Endothelial cell of umbilical vein (primary cell): ENCODE measurements around the gene CCDC34. TPM values are rescaled to one million over a fixed set of nuclear protein-coding genes. Genes with fewer than 3 reads are reported as not detected.

Experiments used
- BruUV-seq: library from RNA; stranded (reverse); fragments of 400-500 nt; replicated peaks from 2 replicates; lab custom pipeline; 2021; lab: Mats Ljungman, UMichigan
- CTCF ChIA-PET: fragments of 300-600, 350-600 bp; sonication (Branson Sonifier 250); formaldehyde crosslinking; loops from one replicate; lab custom pipeline; 2021; ENCODE audit warnings: antibody characterized with exemption, inconsistent platforms; lab: Charles Lee
- POLR2A ChIA-PET: fragments of 300-600, 350-600 bp; sonication (Branson Sonifier 250); formaldehyde crosslinking; loops from one replicate; lab custom pipeline; 2021; ENCODE audit warnings: antibody characterized with exemption, inconsistent platforms; lab: Charles Lee
- DNase-seq: peaks from one replicate; pipeline ENCODE4 v3.0.0-alpha.2; 2011; ENCODE audit warnings: low read depth, low spot score
- FAIRE-seq: peaks from 2 replicates; lab custom pipeline; 2011; peaks lifted over from hg19 to GRCh38; lab: Jason Lieb, UNC
- H2AFZ ChIP-seq: 2 replicates; pipeline ENCODE4 v1.6.0; 2012; ENCODE audit warnings: low read depth, low read length, control low read depth, inconsistent platforms
- H3K27ac ChIP-seq: 2 replicates; pipeline ENCODE4 v1.5.1; 2011; ENCODE audit warnings: low read depth, mild to moderate bottlenecking, control low read depth, low read length, moderate library complexity; ENCODE audit not compliant: insufficient read depth
- H3K27me3 ChIP-seq, 2 experiments: 2 replicates each; pipeline versions ENCODE4 v1.6.0 to v1.6.1; 2011; ENCODE audit warnings: low read length in 2 of 2, mixed read lengths in 1 of 2; ENCODE audit not compliant: control insufficient read depth in 2 of 2, insufficient read depth in 2 of 2
- H3K36me3 ChIP-seq, 2 experiments: 2 replicates in 1 of 2; 3 replicates in 1 of 2; pipeline ENCODE4 v1.5.1; 2011; ENCODE audit warnings: low read length in 2 of 2, mild to moderate bottlenecking in 1 of 2, moderate library complexity in 1 of 2; ENCODE audit not compliant: control insufficient read depth in 2 of 2, insufficient read depth in 2 of 2; ENCODE audit errors: extremely low read depth in 1 of 2
- H3K4me1 ChIP-seq: 3 replicates; pipeline ENCODE4 v1.5.1; 2011; ENCODE audit warnings: mild to moderate bottlenecking, low read length; ENCODE audit not compliant: control insufficient read depth, insufficient read depth; ENCODE audit errors: extremely low read depth
- H3K4me2 ChIP-seq: 2 replicates; pipeline ENCODE4 v1.6.1; 2011; ENCODE audit warnings: low read length, control low read depth, mixed read lengths; ENCODE audit not compliant: insufficient read depth
- H3K4me3 ChIP-seq, 3 experiments: fragments of 200-600 bp in 1 of 3; sonication (generic), shearing (Covaris generic) in 1 of 3; replicated peaks in 1 of 3; 2 replicates each; pipeline ENCODE4 v1.5.1; 2011 to 2016; ENCODE audit warnings: control low read depth in 3 of 3, low read length in 3 of 3, mild to moderate bottlenecking in 2 of 3, inconsistent platforms in 1 of 3, low read depth in 1 of 3, moderate library complexity in 1 of 3; ENCODE audit not compliant: insufficient read depth in 1 of 3
- H3K79me2 ChIP-seq: 2 replicates; pipeline ENCODE4 v1.6.0; 2012; ENCODE audit warnings: low read length, inconsistent platforms; ENCODE audit not compliant: control insufficient read depth, insufficient read depth
- H3K9ac ChIP-seq: replicated peaks from 2 replicates; pipeline ENCODE3; 2011; ENCODE audit warnings: low read length, control low read depth; ENCODE audit not compliant: insufficient read depth; ENCODE audit errors: extremely low read depth
- H3K9me1 ChIP-seq: replicated peaks from 3 replicates; pipeline ENCODE4 v1.6.0; 2011; ENCODE audit warnings: mild to moderate bottlenecking, low read length; ENCODE audit not compliant: control insufficient read depth, insufficient read depth; ENCODE audit errors: extremely low read depth
- H3K9me3 ChIP-seq: replicated peaks from 2 replicates; pipeline ENCODE4 v1.5.1; 2012; ENCODE audit warnings: low read length, inconsistent platforms; ENCODE audit not compliant: control insufficient read depth, insufficient read depth
- H4K20me1 ChIP-seq: replicated peaks from 2 replicates; pipeline ENCODE3; 2011; ENCODE audit warnings: mild to moderate bottlenecking, low read length; ENCODE audit not compliant: control insufficient read depth, insufficient read depth; ENCODE audit errors: extremely low read depth
- EZH2 ChIP-seq: IDR thresholded peaks from 2 replicates; pipeline ENCODE4 v1.6.1; 2012; ENCODE audit warnings: borderline replicate concordance, low read depth, mild to moderate bottlenecking, moderate library complexity, low read length, inconsistent platforms; ENCODE audit not compliant: severe bottlenecking
- FOS ChIP-seq: IDR thresholded peaks from 2 replicates; pipeline ENCODE4 v1.6.1; 2011; ENCODE audit warnings: mild to moderate bottlenecking, low read length, moderate library complexity, borderline replicate concordance; ENCODE audit not compliant: insufficient read depth
- GATA2 ChIP-seq: IDR thresholded peaks from 2 replicates; pipeline ENCODE4 v1.7.0; 2011; ENCODE audit warnings: low read depth, mild to moderate bottlenecking, moderate library complexity, mixed read lengths, low read length; ENCODE audit not compliant: insufficient read length, insufficient read depth
- JUN ChIP-seq: IDR thresholded peaks from 2 replicates; pipeline ENCODE4 v1.6.1; 2011; ENCODE audit warnings: borderline replicate concordance, low read depth; ENCODE audit not compliant: insufficient read length, insufficient read depth
- MYC ChIP-seq: IDR thresholded peaks from one replicate; pipeline ENCODE4 v1.6.1; 2011; ENCODE audit warnings: mild to moderate bottlenecking, low read depth, low read length
- POLR2A ChIP-seq: IDR thresholded peaks from 2 replicates; pipeline ENCODE4 v1.6.1; 2012; ENCODE audit warnings: low read depth, mild to moderate bottlenecking, control low read depth, low read length
- POLR2AphosphoS5 ChIP-seq: IDR thresholded peaks from 2 replicates; pipeline ENCODE4 v1.6.1; 2012; ENCODE audit warnings: low read depth, mild to moderate bottlenecking, control low read depth, low read length, moderate library complexity; ENCODE audit not compliant: insufficient read depth
- dilution Hi-C: fragments of 300-500 bp; cut with MboI; formaldehyde crosslinking; loops from one replicate; pipeline ENCODE4 v1.15.0; 2019; ENCODE audit warnings: low sequenced_read_pairs; ENCODE audit not compliant: extremely low pct_ligation_motif_present
- intact Hi-C: fragments of 100-400 bp; cut with micrococcal nuclease; formaldehyde crosslinking; loops from one replicate; pipeline ENCODE4 v1.10.0; 2022
- polyA plus RNA-seq, 4 experiments: library from polyadenylated mRNA; depleted of rRNA in 3 of 4; stranded (reverse) in 3 of 4; unstranded in 1 of 4; fragments of >200 nt; gene quantifications; 2 replicates each; pipeline versions ENCODE4 v1.2.1 to v1.2.3, GENCODE V29; 2011 to 2012; ENCODE audit warnings: missing spikeins in 1 of 4
- total RNA-seq: library from RNA; stranded (reverse); gene quantifications from 2 replicates; pipeline ENCODE4 v1.2.3, GENCODE V29; 2021
- TF ChIP-seq, protein P1 (sequence below): IDR thresholded peaks from 2 replicates; pipeline ENCODE4 v1.6.1; 2011; ENCODE audit not compliant: insufficient read depth, insufficient read length
- TF ChIP-seq, protein P2 (sequence below), 2 donors: IDR thresholded peaks; 1 replicate in 1 of 2; 2 replicates in 1 of 2; pipeline ENCODE4 v1.5.1; 2011; ENCODE audit warnings: low read length in 2 of 2, mild to moderate bottlenecking in 2 of 2, moderate library complexity in 2 of 2, control low read depth in 1 of 2, inconsistent platforms in 1 of 2, low read depth in 1 of 2; ENCODE audit not compliant: insufficient read depth in 1 of 2; ENCODE audit errors: extremely low read depth in 1 of 2

The CCDC34 gene
- total and polyA plus RNA-seq, 2 donors (not counting 3 experiments of a cell fraction or from before 2014, with no cell fraction given), result 2.3 to 11.4 TPM

DNA sequence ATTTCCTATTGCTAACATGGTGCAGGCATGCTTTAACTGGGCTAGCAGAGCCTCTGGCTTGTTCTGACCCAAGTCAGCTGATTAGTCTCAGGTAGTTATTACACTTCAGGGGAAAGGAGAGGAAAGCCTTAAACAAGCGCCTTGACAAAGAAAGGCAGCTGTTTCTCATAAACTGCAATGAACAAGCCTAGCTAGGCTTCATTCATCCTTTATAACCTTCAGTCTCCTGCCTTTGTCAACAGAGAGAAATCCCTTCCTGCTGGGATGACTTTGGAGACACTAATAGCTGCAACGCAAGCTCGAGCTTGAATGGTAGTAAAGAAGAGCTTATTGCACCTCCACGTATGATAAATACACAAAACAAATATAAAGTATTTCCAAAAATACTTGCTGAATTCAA lies 68.4 kb downstream of the CCDC34 start:
- ChIA-PET CTCF (interaction anchor here (0.9 to 6.6 kb wide), 7 partner anchors 12 to 192 kb away, joined by 3 to 253 read pairs (median 92); no protein-coding TSS in a partner anchor), POLR2A (no interaction called here)
- Histone ChIP-seq H3K27ac (no peak overlapping the region), H3K4me2 (no peak overlapping the region), H4K20me1 (no peaks in the 10 kb centered on the region), H3K4me1 (no peaks in the 10 kb centered on the region), H3K9me3 (no peaks in the 10 kb centered on the region), H3K4me3 (no peak overlapping the region), H3K27me3 (peaks cover 30 to 34% of the 10 kb centered on the region in 2 experiments), H3K36me3 (no peaks in the 10 kb centered on the region), H2AFZ (no peak overlapping the region), H3K79me2 (no peaks in the 10 kb centered on the region), H3K9ac (no peak overlapping the region), H3K9me1 (no peaks in the 10 kb centered on the region)
- DNase-seq (no peak), FAIRE-seq (no peak)
- dilution Hi-C loops (no loop called here), intact Hi-C loops (loop anchor here (5.0 kb wide), 1 partner anchor 92 kb away; no protein-coding TSS in a partner anchor)
- BruUV-seq, result no TSS peak
- TF ChIP-seq FOS, result no peak
- no peak for TF ChIP-seq POLR2AphosphoS5
- TF ChIP-seq EZH2, result no peak
- no peak for TF ChIP-seq JUN
- TF ChIP-seq, protein P1, sequence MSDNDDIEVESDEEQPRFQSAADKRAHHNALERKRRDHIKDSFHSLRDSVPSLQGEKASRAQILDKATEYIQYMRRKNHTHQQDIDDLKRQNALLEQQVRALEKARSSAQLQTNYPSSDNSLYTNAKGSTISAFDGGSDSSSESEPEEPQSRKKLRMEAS, result no peak
- no peak for TF ChIP-seq POLR2A
- TF ChIP-seq MYC, result no peak
- TF ChIP-seq, protein P2, sequence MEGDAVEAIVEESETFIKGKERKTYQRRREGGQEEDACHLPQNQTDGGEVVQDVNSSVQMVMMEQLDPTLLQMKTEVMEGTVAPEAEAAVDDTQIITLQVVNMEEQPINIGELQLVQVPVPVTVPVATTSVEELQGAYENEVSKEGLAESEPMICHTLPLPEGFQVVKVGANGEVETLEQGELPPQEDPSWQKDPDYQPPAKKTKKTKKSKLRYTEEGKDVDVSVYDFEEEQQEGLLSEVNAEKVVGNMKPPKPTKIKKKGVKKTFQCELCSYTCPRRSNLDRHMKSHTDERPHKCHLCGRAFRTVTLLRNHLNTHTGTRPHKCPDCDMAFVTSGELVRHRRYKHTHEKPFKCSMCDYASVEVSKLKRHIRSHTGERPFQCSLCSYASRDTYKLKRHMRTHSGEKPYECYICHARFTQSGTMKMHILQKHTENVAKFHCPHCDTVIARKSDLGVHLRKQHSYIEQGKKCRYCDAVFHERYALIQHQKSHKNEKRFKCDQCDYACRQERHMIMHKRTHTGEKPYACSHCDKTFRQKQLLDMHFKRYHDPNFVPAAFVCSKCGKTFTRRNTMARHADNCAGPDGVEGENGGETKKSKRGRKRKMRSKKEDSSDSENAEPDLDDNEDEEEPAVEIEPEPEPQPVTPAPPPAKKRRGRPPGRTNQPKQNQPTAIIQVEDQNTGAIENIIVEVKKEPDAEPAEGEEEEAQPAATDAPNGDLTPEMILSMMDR (IDR thresholded peaks at IDR 0.05; ENCODE audit: extremely low read depth in 1 of 2, insufficient read depth in 1 of 2, low read depth in 1 of 2, low read length in 2 of 2), result no peak
- no peak for TF ChIP-seq GATA2
